Stimulated activated CD4-positive, alpha-beta T cell treated with anti-CD3 and anti-CD28 coated beads, Interleukin-2, amount 100 ng/mL, for 48 hours (primary cell): ENCODE measurements around the gene LYZL1.
"Not testable (repeated sequence)": the region's sequence is repeated elsewhere in the genome, so short reads cannot be mapped to it uniquely, and the experiment has no call there.

ENCODE experiments used
- DNase-seq, 2 donors: peaks; one replicate each; pipeline ENCODE4 v3.0.0-alpha.2; 2020

The LYZL1 gene

DNA sequence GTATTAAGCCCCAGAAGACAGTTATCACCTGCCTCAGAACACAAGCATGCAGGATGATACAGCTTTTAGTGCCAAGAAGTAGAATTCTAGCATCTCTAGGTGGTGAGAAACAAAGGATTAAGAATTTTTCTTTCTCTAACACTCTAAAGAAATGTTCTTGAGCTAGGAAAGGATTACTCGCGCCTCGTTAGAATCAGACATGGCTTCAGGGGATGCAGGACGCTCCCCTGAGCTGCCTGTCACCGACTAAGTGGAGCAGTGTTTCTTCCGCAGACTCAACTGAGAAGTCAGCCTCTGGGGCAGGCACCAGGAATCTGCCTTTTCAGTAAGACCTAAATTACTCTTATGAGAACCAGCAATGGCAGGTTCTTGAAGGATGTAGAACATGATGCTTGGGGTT lies at the start of gene LYZL1:
LYZL1 (plus strand) TSS at position 165 of the 400 bp plus-strand sequence. CDS start 2,798 bp downstream, outside the sequence.
- DNase-seq = not testable (repeated sequence)

DNA sequence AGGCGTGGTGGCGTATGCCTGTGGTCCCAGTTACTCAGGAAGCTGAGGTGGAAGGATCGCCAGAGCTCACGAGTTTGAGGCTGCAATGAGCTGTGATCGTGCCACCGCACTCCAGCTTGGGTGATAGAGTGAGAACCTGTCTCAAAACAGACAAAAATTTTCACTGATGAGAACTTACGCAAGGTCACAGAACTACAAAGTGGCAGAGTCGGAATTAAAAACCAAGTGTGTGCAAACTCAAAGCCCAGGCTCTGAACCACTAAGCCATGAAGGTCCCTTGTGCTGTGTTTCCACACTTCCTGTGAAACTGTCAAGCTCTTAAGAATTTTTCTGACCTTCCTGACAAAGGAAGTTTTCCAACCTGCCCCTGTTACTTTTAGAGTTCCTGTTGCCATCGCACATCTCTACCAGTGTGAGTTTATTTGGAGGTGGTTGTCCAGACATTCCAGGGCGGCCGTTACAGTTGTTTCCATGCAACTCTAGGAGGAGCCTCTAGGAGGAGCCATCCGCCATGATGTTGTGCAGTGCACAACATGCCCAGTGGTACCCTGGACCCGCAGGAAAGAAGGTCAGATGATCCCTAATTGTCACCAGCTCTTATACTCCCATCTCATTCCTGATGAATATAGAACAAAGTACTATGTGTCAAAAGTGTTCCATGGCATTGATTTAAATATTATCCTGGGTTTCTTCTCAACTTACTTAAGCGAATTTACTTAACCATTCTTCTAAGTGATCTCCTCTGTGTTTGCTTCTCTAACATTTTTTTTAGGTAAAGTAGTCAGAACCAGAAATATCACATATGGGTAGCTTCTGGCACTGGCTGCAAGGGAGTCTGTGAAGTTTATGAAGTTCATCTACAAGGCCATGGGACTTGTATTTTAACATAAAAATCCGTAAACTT lies 49.0 kb upstream of the LYZL1 start:
- no peak for DNase-seq

DNA sequence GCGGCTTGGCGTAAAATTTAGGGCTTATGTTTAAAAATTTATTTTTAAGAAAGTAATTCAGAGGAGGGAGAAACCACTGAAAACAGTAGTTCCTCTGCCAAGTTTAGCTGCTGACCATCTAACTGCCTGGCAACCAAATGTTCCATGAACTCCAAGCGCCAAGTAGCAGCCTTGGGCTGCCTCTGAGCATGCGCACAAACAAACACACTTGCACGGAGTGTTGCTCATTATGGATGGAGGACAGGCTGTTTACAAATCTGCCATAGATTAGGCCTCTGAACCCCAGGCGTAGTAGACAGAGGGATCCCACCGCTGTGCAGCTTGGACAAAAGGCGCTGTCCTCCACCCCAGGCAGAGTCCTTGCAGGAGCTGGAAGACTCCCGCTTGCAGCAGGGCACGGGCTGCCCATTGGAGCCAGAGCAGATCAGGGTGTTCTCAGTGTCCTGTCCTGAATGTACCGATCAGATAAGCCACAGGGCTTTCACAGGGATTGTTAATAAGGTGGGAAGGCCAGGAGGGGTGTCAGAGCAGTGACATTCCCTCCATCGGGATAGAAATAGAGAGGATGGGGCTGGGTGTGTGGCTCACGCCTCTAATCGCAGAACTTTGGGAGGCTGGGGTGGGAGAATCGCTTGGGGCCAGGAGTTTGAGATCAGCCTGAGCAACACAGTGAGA lies 47.7 kb upstream of the LYZL1 start:
- no peak for DNase-seq

GRCh38 chr10:29241925-29242324 lies 46.9 kb upstream of the LYZL1 start:
- no peak for DNase-seq

DNA sequence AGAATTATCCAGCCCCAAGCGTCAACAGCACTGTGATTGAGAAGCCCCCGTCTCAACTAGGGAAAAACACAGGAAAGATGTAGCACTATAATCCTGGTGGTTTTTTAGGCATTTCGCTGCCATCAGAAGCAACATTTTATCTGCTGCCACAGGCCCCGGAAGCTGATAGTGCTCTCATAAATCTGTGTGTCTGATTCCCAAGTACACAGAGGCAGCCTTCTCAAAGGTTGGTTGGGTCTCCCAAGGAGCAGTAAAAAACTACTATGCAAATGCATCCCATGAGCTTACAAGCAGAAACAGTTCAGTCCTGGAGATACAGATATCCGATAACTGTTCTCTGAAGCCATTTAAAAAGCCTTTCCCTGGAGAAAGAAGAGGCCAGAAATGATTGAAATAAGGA lies 45.8 kb upstream of the LYZL1 start:
- DNase-seq = no peak

- no peak for DNase-seq
These were observed 45.1 kb upstream of the LYZL1 start for GRCh38 chr10:29243750-29244149.

- DNase-seq = no peak
These were observed 43.9 kb upstream of the LYZL1 start for GRCh38 chr10:29244978-29245377.

DNA sequence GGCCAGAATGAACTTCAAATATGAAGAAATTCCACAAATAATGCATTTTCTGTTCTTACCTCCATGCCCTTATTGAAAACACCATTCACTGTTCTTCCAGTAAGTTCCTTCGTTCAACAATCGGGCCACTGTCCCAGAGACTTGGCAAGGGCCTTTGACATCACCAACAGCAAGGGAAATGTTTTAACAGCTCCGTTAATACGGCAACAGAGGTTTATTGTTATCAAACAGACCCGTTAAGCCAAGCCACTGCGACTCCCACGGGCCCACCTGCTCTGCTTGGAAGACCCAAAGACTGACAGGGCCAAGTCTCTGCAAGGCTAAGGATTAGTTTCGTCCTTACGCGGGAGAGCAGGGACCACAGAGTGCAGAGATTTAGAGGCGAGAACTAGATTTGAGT lies 43.4 kb upstream of the LYZL1 start:
- DNase-seq = no peak

- no peak for DNase-seq
These were observed 42.4 kb upstream of the LYZL1 start for GRCh38 chr10:29246449-29246848.

DNA sequence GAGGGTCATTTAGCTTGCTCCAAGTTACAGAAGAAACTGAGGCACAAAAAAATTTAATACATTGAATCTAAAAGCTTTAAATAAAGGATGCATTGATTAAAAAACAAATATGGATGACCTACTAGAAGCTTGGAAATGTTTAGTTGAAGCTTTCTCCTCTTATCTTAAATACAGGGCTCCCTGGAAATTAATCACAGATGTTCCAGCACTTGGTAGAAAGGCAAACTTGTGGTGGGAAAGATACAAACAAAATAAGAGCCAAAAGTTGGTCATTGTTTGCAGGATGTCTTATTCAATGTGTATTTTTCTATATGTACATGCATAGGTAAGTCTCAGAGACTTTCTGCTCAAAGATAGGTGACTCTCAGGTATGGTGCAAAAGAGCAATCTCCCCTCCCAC lies 40.7 kb upstream of the LYZL1 start:
- DNase-seq = no peak

GRCh38 chr10:29249018-29249417 lies 39.9 kb upstream of the LYZL1 start:
- DNase-seq = no peak

- DNase-seq = no peak
These were observed 38.8 kb upstream of the LYZL1 start for GRCh38 chr10:29250066-29250465.

DNA sequence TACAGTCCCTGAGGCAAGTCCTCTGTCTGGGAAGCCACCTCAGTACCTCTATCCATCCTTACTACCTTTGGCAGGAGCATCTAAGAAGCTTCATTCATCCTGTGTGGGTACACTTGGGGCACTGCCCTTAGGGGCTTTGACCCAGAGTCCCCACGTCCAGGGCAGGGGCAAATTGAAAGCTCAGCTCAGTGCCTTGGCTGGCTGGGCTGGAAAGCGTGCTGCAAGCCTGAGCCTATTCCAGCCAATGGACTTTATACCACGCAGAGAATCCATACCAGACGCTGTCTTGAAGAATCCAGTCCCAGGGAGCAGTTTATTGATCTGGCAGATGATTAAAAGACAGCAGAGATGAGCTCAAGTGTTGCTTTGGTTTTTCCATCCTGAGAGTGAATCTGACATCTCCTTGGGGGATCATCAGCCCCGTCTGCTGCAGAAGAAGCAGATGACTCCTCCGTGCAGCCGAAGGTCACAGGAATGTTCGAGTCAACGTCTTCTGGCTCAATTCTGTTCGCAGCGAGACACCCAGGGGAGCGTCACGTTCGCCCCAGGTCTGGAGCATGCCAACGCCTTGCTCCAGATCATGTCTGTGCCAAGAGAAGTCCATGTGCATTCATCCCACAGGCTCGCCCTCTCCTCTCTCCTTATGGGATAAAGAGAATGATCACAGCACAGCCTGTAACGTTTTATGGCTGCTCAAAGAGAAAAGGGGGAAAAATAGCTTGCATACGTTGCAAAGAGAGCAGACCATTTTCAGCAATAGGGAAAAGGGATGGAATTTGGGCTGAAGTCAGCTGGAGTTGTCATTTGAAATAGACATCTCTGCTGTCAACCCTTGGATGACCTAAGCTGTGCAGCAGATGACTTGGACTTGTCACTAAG lies 35.8 kb upstream of the LYZL1 start:
- no peak for DNase-seq

DNA sequence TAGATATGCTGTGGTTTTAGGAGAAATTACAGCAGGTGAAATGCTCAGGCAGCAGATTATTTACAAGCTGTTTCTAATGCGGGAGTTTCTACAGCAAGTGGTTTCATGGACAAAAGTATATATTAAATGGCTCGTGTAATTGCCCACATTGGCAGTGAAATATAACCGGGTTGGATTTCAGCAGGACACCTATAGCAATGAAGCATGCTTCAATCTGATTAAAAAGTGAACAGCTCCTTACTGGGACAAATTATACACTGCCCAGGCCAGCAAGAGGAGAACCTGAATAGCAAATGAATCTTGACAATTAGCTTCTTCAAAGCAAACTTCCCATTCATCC lies 35.2 kb upstream of the LYZL1 start:
- DNase-seq = no peak

DNA sequence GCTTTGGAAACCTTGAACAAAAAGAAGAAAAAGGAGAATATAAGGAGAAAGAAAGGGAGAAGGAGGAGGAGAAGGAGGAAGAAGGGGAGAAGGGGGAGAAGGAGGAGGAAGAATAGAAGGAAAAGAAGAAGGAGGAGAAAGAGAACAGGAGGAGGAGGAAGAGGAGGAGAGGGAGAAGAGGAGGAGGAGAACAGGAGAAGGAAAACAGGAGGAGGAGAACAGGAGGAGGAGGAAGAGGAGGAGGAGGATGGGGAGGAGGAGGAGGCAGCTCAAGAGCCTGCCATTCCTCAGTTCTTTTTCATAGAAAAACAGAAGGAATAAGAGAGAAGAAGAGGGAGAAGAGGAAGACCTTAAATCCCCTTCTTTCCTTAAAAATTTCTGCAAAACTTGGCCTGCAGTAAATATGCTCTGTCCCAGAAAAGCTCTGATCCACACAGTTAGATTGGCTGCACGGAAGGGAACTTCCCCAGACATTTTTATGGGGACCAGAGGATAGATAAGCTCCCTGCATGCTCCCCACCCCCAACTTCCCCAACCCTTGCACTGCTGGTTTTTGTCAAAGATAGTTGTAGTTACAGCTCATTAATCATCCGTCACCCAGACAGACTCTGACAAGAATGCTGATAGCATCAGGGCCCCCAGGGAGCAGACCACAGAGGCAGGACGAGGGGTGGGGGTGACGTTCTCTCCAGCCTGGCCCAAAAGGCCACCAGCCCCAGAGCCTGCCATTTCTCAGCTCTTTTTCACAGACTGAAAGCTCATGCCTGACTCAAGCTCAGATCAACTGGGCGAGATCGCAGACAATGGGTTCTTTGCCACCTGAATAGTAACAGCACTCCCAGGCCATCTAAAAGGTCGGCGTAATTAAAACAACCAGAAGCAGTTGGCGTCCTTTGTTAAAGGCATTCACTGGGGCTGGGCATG lies 34.5 kb upstream of the LYZL1 start:
- no peak for DNase-seq

DNA sequence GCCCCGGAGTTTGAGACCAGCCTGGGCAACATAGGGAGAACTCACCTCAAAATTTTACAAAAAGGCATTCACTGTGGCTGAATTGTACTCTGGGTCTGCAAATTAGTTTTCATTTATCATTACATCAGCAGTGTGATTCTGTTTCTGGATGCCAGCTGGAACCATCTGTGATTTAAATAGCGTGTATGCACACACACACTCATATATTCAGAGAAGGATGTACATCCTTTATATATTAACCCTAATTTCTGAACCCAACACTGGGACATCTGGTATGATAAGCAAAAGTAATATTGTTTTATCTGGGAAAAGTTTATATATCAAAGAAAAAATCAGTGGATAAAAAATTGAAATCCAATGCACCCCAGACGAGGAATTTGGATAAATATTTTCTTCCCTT lies 33.8 kb upstream of the LYZL1 start:
- DNase-seq = no peak

DNA sequence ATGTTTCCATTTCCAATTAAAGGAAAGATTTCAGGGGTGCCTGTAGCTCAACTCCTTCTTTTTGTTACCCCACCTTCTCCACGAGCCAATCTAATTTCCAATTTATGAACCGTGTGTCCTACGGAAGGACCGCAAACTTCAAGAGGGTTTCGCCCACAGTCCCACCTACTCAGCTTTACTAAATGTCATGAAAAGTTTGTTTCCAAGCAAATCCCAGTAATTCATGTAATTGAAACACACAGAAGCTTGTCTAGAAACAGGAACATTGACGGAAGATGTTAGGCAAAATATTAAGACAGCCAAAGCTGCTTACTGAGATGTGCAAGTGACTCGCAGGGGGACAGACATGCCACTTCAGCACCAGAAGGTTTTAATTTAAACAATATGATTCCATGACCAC lies 32.9 kb upstream of the LYZL1 start:
- DNase-seq = no peak

DNA sequence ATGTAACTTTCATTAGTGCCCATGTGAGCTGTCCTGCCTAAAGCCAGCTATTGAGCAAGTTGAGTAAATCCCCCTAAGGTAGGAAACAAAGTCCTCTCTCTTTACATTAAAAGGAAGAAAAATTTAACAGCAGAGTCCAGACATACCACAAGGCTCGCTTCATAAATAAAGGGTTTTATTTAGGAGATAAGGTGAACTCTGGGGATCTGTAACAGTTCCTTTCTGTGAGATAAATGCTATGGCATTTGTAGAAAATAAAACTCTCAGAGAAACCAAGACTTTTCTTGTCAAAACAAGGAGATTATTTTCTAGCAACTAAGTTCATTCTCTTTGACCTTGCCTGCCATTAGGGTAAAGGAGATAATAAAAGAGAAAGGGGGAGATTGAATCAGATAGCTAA lies 32.3 kb upstream of the LYZL1 start:
- DNase-seq = no peak

DNA sequence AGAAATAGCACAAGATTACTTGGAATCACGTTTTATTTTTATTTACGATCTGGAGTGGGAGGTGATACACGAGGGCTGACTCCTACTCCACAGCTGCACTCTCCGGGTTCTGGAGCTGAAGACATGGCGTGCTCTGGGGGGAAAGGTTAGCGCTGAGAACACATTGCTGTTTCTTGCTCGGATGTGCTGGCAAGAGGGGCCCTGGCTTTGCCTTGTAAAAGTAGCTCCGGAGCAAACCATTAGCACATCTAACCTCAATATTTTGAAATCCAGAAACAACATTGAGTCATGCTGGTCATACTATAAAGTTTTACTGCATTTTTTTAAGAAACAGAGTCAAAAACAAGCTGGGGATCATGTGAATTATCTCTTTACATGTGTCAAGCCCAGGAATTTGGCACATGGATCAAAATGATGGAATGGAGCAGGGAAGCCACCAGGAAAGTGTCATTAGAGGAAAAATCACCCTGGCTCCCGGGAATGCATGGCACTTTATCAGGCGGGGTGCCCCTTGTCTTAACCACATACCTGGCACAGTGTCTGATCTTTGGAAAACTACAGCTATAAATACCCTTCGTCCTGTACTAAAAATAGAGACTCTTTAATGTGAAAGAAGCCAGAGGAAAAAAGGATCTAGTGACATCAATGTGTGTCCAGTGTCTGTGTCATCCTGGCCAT lies 31.6 kb upstream of the LYZL1 start:
- no peak for DNase-seq

- no peak for DNase-seq
These were observed 31.1 kb upstream of the LYZL1 start for GRCh38 chr10:29257784-29258135.

DNA sequence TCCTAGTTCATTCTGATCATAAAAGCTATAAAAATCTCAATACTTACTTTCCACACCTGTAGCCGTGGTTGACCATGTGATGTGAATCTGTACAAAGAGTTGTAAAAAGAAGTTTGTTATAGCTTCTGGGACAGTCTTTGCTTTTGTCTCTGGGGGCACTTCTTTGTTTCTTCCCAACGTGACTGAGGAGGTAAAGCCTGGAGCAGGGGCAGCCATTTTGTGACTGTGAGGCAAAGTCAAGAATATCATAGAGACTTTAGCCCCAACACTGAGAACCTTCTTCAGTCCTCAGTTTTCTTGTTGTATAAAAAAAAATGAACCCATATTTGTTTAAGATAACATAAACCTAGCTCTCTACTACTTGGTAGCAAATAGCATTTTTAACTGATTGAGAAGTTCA lies 29.4 kb upstream of the LYZL1 start:
- DNase-seq = no peak

GRCh38 chr10:29263506-29263905 lies 25.4 kb upstream of the LYZL1 start:
- DNase-seq = no peak
